Stimulated activated CD8-positive, alpha-beta memory T cell treated with anti-CD3 and anti-CD28 coated beads, Interleukin-15, amount 100 ng/mL, for 4 hours (primary cell): ENCODE data around the gene CSNK2A1.
"Not testable (repeated sequence)": the region's sequence is repeated elsewhere in the genome, so short reads cannot be mapped to it uniquely, and the experiment has no call there.

Experiments used
- DNase-seq, 2 donors: peaks; one replicate each; pipeline ENCODE4 v3.0.0-alpha.2; 2020; ENCODE audit warnings: low read depth in 2 of 2

The CSNK2A1 gene

DNA sequence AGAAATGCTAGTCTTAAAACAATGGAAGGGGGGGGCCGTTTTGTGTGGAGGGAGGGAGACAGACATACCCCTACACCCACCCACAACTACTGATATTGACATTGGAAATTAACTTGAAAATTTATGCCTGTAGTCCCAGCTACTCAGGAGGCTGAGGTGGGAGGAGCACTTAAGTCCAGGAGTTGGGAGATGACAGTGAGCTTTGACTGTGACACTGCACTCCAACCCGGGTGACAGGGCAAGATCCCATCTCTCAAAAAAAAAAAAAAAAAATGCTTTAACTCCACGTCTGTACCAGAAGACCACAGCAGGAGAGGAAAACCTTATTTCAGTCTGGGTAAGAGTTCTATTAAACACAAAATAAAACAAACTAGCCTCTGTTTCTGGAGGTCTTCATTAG is 83.4 kb downstream of the CSNK2A1 start:
- no peak for DNase-seq

GRCh38 chr20:458776-459175 is 84.8 kb downstream of the CSNK2A1 start:
- DNase-seq, result no peak

GRCh38 chr20:454951-455350 is 88.6 kb downstream of the CSNK2A1 start:
- no peak for DNase-seq

DNA sequence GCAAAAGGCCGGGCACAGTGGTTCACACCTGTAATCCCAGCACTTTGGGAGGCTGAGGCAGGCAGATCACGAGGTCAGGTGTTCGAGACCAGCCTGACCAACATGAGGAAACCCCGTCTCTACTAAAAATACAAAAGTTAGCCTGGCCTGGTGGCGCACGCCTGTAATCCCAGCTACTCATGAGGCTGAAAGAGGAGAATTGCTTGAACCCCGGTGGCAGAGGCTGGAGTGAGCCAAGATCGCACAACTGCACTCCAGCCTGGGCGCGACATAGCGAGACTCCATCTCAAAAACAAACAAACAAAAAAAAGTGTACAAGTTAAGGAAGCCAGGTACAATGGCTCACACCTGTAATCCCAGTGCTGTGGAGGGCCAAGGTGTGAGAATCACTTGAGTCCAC is 91.6 kb downstream of the CSNK2A1 start:
- DNase-seq, result not testable (repeated sequence)

DNA sequence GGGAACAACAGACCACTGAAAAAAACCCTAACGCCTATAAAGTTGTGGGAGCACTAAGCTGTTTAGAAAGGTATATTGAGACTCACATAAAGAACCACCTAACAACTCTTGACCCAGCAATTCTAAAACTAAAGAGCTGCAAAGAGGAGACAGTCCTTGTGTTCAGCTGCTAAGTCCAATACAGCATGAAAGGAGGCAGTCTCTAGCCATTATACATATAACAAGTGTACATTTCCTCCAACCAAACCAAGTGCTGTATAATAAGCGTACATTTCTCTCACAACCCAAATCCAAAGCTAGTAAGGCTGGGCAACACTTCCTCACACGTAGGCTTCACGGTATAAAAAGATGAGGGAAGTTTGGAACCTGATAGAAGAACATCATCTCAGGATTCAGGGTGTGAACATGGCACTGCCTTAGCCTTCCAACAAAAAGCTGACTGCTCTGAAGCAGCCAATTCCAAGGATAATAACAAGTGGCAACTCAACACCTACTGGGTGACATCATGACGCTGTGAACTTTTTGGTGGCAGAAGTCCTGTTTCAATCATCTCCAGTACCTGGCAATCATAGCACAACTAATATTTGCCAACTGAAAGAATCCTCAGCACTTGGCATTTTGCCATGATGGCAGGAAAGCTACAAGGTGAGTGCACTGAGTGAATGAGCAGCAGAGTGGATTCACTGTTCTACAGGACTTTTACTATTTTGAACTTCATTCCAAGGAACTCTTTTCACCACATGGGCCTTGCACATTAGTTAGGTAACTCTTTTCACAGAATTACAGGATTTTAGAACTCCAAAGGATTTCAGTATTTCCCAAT is 97.9 kb downstream of the CSNK2A1 start:
- DNase-seq, result no peak

GRCh38 chr20:444862-445426 is 98.6 kb downstream of the CSNK2A1 start:
- DNase-seq, result no peak

DNA sequence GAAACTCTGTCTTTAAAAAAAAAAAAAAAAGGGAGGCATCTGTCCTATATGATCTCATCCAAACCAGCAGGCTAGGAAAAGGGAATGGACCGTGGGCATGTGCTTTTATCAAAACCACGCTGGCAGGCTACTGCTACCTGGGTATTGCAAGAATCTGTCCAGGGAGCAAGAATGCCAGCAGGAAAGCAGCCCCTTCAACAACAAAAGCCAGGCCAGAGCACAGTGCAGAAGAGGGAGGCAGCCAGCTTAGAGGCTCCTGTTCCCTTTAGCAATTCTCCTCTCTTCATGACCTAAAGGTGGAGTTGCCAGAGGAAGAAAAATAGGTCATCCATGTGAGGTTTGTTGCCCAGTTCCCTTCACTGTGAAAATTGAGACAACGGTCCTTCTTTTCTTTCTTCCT is 99.5 kb downstream of the CSNK2A1 start:
- DNase-seq, result no peak

DNA sequence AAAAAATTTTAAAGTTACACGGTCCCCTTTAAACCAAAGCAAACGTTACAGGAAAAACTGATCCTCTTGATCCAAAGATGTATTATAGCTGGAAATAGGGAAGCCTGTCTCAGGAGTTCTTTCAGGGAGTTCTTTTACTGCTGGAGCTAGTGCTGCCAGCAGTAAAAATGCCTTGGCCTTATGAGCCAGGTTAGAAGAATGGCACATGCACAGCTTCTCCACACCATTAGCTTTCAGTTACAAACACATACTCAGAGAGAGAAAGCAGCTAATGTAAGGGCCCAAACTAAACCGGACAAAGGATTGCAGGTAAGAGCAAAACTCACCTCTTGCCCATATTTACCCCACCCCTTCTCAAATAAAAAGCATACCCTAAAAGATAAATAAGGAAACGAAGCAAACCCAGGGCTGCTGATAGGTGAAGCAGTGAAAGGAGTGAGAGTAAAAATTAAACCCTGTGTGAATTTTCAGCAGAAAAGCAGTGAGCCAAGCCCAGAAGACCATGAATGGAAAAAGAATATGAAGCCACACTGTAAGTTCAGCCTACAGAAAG is 100.3 kb downstream of the CSNK2A1 start:
- DNase-seq, result no peak

- DNase-seq, result no peak
Measured at GRCh38 chr20:440636-441035, 103.0 kb downstream of the CSNK2A1 start.

GRCh38 chr20:440148-440547 is 103.4 kb downstream of the CSNK2A1 start:
- DNase-seq, result no peak

- peak in 1 of 2 donors; percentile 33 for DNase-seq
Measured at GRCh38 chr20:438571-439469, 104.8 kb downstream of the CSNK2A1 start.

DNA sequence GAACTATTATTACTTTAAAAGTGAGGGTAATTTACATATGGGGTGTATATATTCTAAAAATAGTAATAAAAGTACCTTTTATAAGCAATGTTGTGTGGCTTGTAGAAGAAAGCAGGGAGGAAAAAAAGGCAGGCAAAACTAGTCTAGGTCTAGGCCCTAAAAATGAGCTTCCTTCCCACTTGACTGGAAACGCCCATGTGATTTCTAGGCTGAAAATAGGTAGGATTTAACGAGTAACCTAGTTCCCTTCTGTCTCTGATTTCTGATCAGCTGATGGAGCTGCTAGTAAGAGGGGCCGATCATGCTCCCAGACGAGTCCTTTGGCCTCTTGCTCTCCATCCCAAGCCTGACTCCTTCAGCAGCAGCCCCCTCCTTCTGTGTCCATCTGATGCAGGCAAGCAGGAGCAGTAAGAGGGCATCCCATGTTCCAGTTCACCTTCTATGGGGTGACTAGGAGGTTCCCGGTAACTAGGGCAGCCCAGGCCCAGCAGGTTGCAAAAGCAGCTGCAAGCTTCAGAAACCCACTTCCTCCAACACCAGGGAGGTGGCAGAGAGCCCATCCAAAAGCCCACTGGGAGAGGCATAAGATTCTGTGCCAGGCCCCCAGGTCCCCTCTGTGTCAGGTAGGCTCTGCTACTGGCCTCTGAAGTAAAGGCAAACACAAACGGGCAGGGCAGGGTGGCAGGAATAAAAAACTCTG is 105.7 kb downstream of the CSNK2A1 start:
- no peak for DNase-seq

DNA sequence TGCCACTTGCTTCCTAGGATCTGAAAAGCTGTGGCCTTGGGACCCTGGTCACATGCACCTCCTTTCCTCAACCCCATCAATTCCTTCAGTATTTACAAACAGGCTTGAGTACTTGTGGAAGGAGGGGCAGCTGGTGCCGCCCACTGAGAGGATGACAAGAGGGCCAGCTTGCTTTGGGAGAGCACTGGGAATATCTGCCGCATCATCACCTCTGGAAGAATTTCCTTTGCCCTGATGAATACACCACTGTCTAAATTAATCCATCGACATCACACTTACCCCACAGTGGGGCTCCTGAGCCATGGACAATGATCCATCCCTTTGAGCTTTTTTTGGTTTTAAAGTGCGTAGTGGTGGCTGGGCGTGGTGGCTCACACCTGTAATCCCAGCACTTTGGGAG is 107.1 kb downstream of the CSNK2A1 start:
- DNase-seq, result no peak

GRCh38 chr20:435558-435957 is 108.0 kb downstream of the CSNK2A1 start:
- no peak for DNase-seq

GRCh38 chr20:434661-435419 is 108.8 kb downstream of the CSNK2A1 start:
- DNase-seq, result no peak

DNA sequence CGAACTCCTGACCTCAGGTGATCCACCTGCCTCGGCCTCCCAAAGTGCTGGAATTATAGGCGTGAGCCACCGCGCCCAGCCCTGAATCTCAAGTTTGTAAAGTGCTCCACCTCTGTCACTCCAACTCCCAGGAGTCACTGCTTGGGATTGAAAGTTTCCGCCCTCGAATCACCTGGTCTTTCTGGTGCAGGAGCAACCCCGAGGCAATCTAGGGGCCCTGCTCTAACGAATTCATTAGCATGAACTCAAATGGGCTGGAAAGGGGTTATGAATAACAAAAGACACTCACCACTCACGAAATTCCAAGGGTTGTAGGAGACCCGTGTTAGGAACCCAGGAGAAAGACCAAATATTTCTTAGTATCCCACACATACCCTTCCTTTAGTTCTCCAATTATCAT is 109.4 kb downstream of the CSNK2A1 start:
- DNase-seq, result no peak

DNA sequence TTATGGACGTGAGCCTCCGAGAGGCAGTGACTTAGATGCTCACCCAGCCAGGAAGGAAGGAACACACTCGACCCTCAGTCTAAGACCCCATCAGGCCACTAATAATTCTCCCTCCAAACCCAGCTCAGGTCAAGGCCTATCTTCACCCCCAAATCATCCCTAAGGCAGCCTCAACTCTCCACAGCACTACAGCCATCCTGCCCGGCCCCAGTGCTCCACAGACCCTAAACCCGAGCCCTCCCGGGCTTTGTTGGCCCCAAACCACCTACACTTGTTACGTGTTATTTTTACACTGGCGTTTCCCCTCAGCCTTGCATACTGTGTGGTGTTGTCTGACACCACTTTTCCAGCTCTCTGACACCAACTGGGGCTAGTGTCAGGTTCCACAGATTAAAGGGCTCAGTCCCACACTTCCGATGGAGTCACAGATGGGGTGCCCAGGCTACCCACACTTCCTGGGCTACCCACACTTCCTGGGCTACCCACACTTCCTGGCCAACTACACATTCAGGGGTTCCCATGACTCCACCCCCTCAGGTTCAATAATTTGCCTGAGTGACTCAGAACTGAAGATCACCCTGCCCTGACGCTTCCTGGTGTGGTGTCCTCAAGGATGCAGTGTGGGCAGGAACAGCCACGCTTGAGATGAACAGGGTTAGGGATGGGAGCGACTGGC is 110.2 kb downstream of the CSNK2A1 start:
- DNase-seq, result peak; percentile 64 to 81

- no peak for DNase-seq
Measured at GRCh38 chr20:432677-433299, 110.8 kb downstream of the CSNK2A1 start.

DNA sequence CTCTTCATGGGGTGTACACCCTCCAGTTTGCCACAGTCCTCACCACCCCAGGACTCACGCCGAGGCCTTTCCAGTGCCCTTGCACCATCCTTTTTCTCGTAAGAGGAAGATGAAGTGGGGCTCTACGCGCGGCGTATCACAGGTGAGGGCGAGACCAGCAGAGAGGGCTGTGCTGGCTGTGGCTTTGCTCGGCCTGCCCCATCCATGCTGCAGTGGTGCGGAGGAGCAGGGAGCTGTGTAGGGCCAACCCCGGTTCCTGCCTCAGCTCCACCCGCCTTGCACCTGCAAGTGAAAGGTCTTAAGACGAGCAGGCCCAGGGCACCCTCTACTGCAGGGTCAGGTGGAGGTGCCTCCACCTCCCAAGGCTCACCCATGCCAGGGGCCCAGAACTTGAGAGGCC is 111.4 kb downstream of the CSNK2A1 start:
- DNase-seq, result no peak
